Measurements from ENCODE around the gene KDM2A. TPM values are rescaled to one million over a fixed set of nuclear protein-coding genes. Genes with fewer than 3 reads are reported as not detected.
"Not testable (repeated sequence)": the region's sequence is repeated elsewhere in the genome, so short reads cannot be mapped to it uniquely, and the experiment has no call there.

KDM2A gene
- total RNA-seq, 1 donor, result 67.9 TPM

- DNase-seq (ENCODE audit: low read depth in 2 of 3, low spot score in 2 of 3), result no peak
Observed at GRCh38 chr11:67163006-67163405, 43.9 kb downstream of the KDM2A start.

GRCh38 chr11:67165623-67166022 is 46.6 kb downstream of the KDM2A start:
- DNase-seq (ENCODE audit: low read depth in 2 of 3, low spot score in 2 of 3), result no peak

GRCh38 chr11:67167091-67167490 is 48.0 kb downstream of the KDM2A start:
- no peak for DNase-seq (ENCODE audit: low read depth in 2 of 3, low spot score in 2 of 3)

- DNase-seq (ENCODE audit: low read depth in 2 of 3, low spot score in 2 of 3), result no peak
Observed at GRCh38 chr11:67167719-67168118, 48.7 kb downstream of the KDM2A start.

GRCh38 chr11:67168911-67169310 is 49.8 kb downstream of the KDM2A start:
- not testable (repeated sequence) for DNase-seq (ENCODE audit: low read depth in 2 of 3, low spot score in 2 of 3)

- no peak for DNase-seq (ENCODE audit: low read depth in 2 of 3, low spot score in 2 of 3)
Observed at GRCh38 chr11:67174311-67174710, 55.2 kb downstream of the KDM2A start.

- DNase-seq (ENCODE audit: low read depth in 2 of 3, low spot score in 2 of 3), result no peak
Observed at GRCh38 chr11:67177399-67178281, 58.6 kb downstream of the KDM2A start.

- DNase-seq (ENCODE audit: low read depth in 2 of 3, low spot score in 2 of 3), result no peak
Observed at GRCh38 chr11:67178421-67178820, 59.4 kb downstream of the KDM2A start.

GRCh38 chr11:67178878-67179277 is 59.8 kb downstream of the KDM2A start:
- DNase-seq (ENCODE audit: low read depth in 2 of 3, low spot score in 2 of 3), result no peak

GRCh38 chr11:67179892-67180490 is 60.9 kb downstream of the KDM2A start:
- no peak for DNase-seq (ENCODE audit: low read depth in 2 of 3, low spot score in 2 of 3)

GRCh38 chr11:67194096-67194495 is 75.0 kb downstream of the KDM2A start:
- no peak for DNase-seq (ENCODE audit: low read depth in 2 of 3, low spot score in 2 of 3)

GRCh38 chr11:67195971-67196456 is 77.0 kb downstream of the KDM2A start:
- no peak for DNase-seq (ENCODE audit: low read depth in 2 of 3, low spot score in 2 of 3)

GRCh38 chr11:67197606-67198005 is 78.5 kb downstream of the KDM2A start:
- no peak for DNase-seq (ENCODE audit: low read depth in 2 of 3, low spot score in 2 of 3)

GRCh38 chr11:67198781-67199180 is 79.7 kb downstream of the KDM2A start:
- not testable (repeated sequence) for DNase-seq (ENCODE audit: low read depth in 2 of 3, low spot score in 2 of 3)

- no peak for DNase-seq (ENCODE audit: low read depth in 2 of 3, low spot score in 2 of 3)
Observed at GRCh38 chr11:67199751-67200150, 80.7 kb downstream of the KDM2A start.

- no peak for DNase-seq (ENCODE audit: low read depth in 2 of 3, low spot score in 2 of 3)
Observed at GRCh38 chr11:67202028-67202427, 83.0 kb downstream of the KDM2A start.

- no peak for DNase-seq (ENCODE audit: low read depth in 2 of 3, low spot score in 2 of 3)
Observed at GRCh38 chr11:67204822-67205221, 85.8 kb downstream of the KDM2A start.

- DNase-seq (ENCODE audit: low read depth in 2 of 3, low spot score in 2 of 3), result not testable (repeated sequence)
Observed at GRCh38 chr11:67209222-67209621, 90.2 kb downstream of the KDM2A start.

- DNase-seq (ENCODE audit: low read depth in 2 of 3, low spot score in 2 of 3), result no peak
Observed at GRCh38 chr11:67211656-67212436, 92.8 kb downstream of the KDM2A start.

- peak in 2 of 3 donors; percentile 38 to 82 for DNase-seq (ENCODE audit: low read depth in 2 of 3, low spot score in 2 of 3)
Observed at GRCh38 chr11:67213178-67213621, 94.1 kb downstream of the KDM2A start.

GRCh38 chr11:67227726-67228125 is 108.7 kb downstream of the KDM2A start:
- no peak for DNase-seq (ENCODE audit: low read depth in 2 of 3, low spot score in 2 of 3)
